Astrocyte (in vitro differentiated cells and primary cell): ENCODE measurements around the gene ZNF280C. TPM values are rescaled to one million over a fixed set of nuclear protein-coding genes. Genes with fewer than 3 reads are reported as not detected.
"Not testable (repeated sequence)": the region's sequence is repeated elsewhere in the genome, so short reads cannot be mapped to it uniquely, and the experiment has no call there.

Experiments used
- DNase-seq: peaks from one replicate; pipeline ENCODE4 v3.0.0-alpha.2; 2010; ENCODE audit warnings: low read depth
- FAIRE-seq: peaks from 2 replicates; lab custom pipeline; 2011; peaks lifted over from hg19 to GRCh38; lab: Jason Lieb, UNC
- H2AFZ ChIP-seq: 2 replicates; pipeline ENCODE4 v1.6.0; 2012; ENCODE audit warnings: low read depth, low read length, inconsistent platforms
- H3K27ac ChIP-seq: 2 replicates; pipeline ENCODE4 v1.5.1; 2011; ENCODE audit warnings: low read depth, low read length, inconsistent platforms
- H3K27me3 ChIP-seq: 2 replicates; pipeline ENCODE4 v1.6.0; 2011; ENCODE audit warnings: low read length, inconsistent platforms; ENCODE audit not compliant: insufficient read depth
- H3K36me3 ChIP-seq: 2 replicates; pipeline ENCODE4 v1.5.1; 2011; ENCODE audit warnings: low read length, inconsistent platforms; ENCODE audit not compliant: insufficient read depth
- H3K4me1 ChIP-seq: 2 replicates; pipeline ENCODE4 v1.5.1; 2011; ENCODE audit warnings: low read length, inconsistent platforms; ENCODE audit not compliant: insufficient read depth
- H3K4me2 ChIP-seq: 2 replicates; pipeline ENCODE4 v1.6.0; 2012; ENCODE audit warnings: low read length, inconsistent platforms
- H3K4me3 ChIP-seq: 2 replicates; pipeline ENCODE4 v1.5.1; 2011; ENCODE audit warnings: low read depth, mild to moderate bottlenecking, low read length, inconsistent platforms; ENCODE audit not compliant: insufficient read depth
- H3K79me2 ChIP-seq: 2 replicates; pipeline ENCODE4 v1.6.0; 2012; ENCODE audit warnings: mild to moderate bottlenecking, low read length, inconsistent platforms; ENCODE audit not compliant: insufficient read depth
- H3K9ac ChIP-seq: 2 replicates; pipeline ENCODE4 v1.6.0; 2012; ENCODE audit warnings: mild to moderate bottlenecking, low read length, inconsistent platforms
- H3K9me3 ChIP-seq: 2 replicates; pipeline ENCODE4 v1.5.1; 2012; ENCODE audit warnings: low read depth, mild to moderate bottlenecking, low read length, inconsistent platforms; ENCODE audit not compliant: insufficient read depth
- H4K20me1 ChIP-seq: 2 replicates; pipeline ENCODE4 v1.6.0; 2012; ENCODE audit warnings: low read length, inconsistent platforms; ENCODE audit not compliant: insufficient read depth
- H3K27ac Mint-ChIP-seq: one replicate; pipeline ENCODE4 v1.8.0; 2021; ENCODE audit warnings: mild to moderate bottlenecking, mixed read lengths; ENCODE audit not compliant: unreplicated experiment
- H3K27me3 Mint-ChIP-seq: one replicate; pipeline ENCODE4 v1.8.0; 2021; ENCODE audit warnings: low read depth, mixed read lengths; ENCODE audit not compliant: unreplicated experiment
- H3K36me3 Mint-ChIP-seq: one replicate; pipeline ENCODE4 v1.8.0; 2021; ENCODE audit warnings: low read depth, mixed read lengths; ENCODE audit not compliant: unreplicated experiment
- H3K4me1 Mint-ChIP-seq: one replicate; pipeline ENCODE4 v1.8.0; 2021; ENCODE audit warnings: low read depth, mixed read lengths; ENCODE audit not compliant: unreplicated experiment
- H3K4me3 Mint-ChIP-seq: one replicate; pipeline ENCODE4 v1.8.0; 2021; ENCODE audit warnings: mild to moderate bottlenecking, moderate library complexity, mixed read lengths; ENCODE audit not compliant: unreplicated experiment
- H3K9me3 Mint-ChIP-seq: one replicate; pipeline ENCODE4 v1.8.0; 2021; ENCODE audit warnings: mild to moderate bottlenecking, mixed read lengths; ENCODE audit not compliant: unreplicated experiment
- CTCF ChIP-seq: IDR thresholded peaks from 2 replicates; pipeline ENCODE4 v1.5.1; 2011; ENCODE audit warnings: low read depth, mild to moderate bottlenecking, inconsistent platforms, low read length, moderate library complexity; ENCODE audit not compliant: insufficient read depth
- EZH2 ChIP-seq: IDR thresholded peaks from 2 replicates; pipeline ENCODE4 v1.6.1; 2012; ENCODE audit warnings: mild to moderate bottlenecking, low read length, inconsistent platforms; ENCODE audit not compliant: insufficient read depth
- total RNA-seq: library from RNA; stranded (reverse); gene quantifications from 2 replicates; pipeline ENCODE4 v1.2.1, GENCODE V29; 2021

The ZNF280C gene
- total RNA-seq, 1 donor from 2014 or later = 7.8 TPM

GRCh38 chrX:130246084-130246483, 22.6 kb downstream of the ZNF280C start:
- no peak overlapping the region for H3K9ac ChIP-seq
- H3K4me1 ChIP-seq = no peaks in the 10 kb centered on the region
- H3K9me3 ChIP-seq = no peaks in the 10 kb centered on the region
- no peak overlapping the region for H3K4me2 ChIP-seq
- H3K27ac ChIP-seq = no peak overlapping the region
- DNase-seq (no peak), FAIRE-seq (no peak)
- peaks cover 4% of the 10 kb centered on the region for H3K4me1 Mint-ChIP-seq
- no peak overlapping the region for H2AFZ ChIP-seq
- peaks cover 6% of the 10 kb centered on the region for H3K36me3 ChIP-seq
- H3K27me3 ChIP-seq = no peaks in the 10 kb centered on the region
- H4K20me1 ChIP-seq = no peaks in the 10 kb centered on the region
- peak overlapping the region; percentile 85 for H3K27ac Mint-ChIP-seq
- no peaks in the 10 kb centered on the region for H3K27me3 Mint-ChIP-seq
- no peak overlapping the region for H3K4me3 ChIP-seq
- H3K4me3 Mint-ChIP-seq = no peak overlapping the region
- H3K36me3 Mint-ChIP-seq = no peaks in the 10 kb centered on the region
- peaks cover 6% of the 10 kb centered on the region for H3K79me2 ChIP-seq
- H3K9me3 Mint-ChIP-seq = no peaks in the 10 kb centered on the region
- TF ChIP-seq CTCF = no peak
- TF ChIP-seq EZH2 = no peak

- H3K9me3 Mint-ChIP-seq = no peaks in the 10 kb centered on the region
- TF ChIP-seq CTCF = no peak
- TF ChIP-seq EZH2 = no peak
Observed at GRCh38 chrX:130245441-130245840, 23.3 kb downstream of the ZNF280C start.

DNA sequence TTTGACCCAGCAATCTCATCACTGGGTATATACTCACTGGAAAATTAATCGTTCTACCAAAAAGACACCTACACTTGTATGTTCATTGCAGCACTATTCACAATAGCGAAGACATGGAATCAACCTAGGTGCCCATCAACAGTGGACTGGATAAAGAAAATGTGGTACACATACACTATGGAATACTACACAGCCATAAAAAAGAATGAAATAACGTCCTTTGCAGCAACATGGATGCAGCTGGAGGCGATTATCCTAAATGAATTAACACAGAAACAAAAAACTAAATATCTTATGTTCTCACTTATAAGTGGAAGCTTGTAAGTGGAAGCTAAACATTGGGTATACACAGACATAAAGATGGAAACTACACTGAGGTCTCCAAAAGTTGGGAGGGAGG, 37.5 kb downstream of the ZNF280C start:
- not testable (repeated sequence) for H3K27me3 Mint-ChIP-seq, FAIRE-seq, H3K4me2 ChIP-seq, H3K4me3 Mint-ChIP-seq, H4K20me1 ChIP-seq, DNase-seq, H3K4me1 Mint-ChIP-seq, H2AFZ ChIP-seq, H3K4me3 ChIP-seq, H3K4me1 ChIP-seq, H3K9ac ChIP-seq, H3K36me3 Mint-ChIP-seq, H3K79me2 ChIP-seq, H3K27me3 ChIP-seq, H3K9me3 Mint-ChIP-seq, H3K27ac ChIP-seq, H3K9me3 ChIP-seq, H3K27ac Mint-ChIP-seq
- H3K36me3 ChIP-seq = peaks cover 11% of the 10 kb centered on the region

More at GRCh38 chrX:130245441-130245840, 23.3 kb downstream of the ZNF280C start:
- H3K9ac ChIP-seq = no peak overlapping the region
- H3K4me1 Mint-ChIP-seq = peaks cover 4% of the 10 kb centered on the region
- no peak overlapping the region for H2AFZ ChIP-seq
- FAIRE-seq (peak; percentile 92), DNase-seq (peak; percentile 85)
- H3K27me3 ChIP-seq = no peaks in the 10 kb centered on the region
- H3K79me2 ChIP-seq = peaks cover 6% of the 10 kb centered on the region
- peaks cover 6% of the 10 kb centered on the region for H3K36me3 ChIP-seq
- H3K9me3 ChIP-seq = no peaks in the 10 kb centered on the region
- H3K4me3 Mint-ChIP-seq = no peak overlapping the region
- no peaks in the 10 kb centered on the region for H4K20me1 ChIP-seq
- no peaks in the 10 kb centered on the region for H3K36me3 Mint-ChIP-seq
- no peak overlapping the region for H3K27ac ChIP-seq
- peak overlapping the region; percentile 85 for H3K27ac Mint-ChIP-seq
- no peaks in the 10 kb centered on the region for H3K4me1 ChIP-seq
- H3K4me3 ChIP-seq = no peak overlapping the region
- peak overlapping the region; percentile 11 for H3K4me2 ChIP-seq
- no peaks in the 10 kb centered on the region for H3K27me3 Mint-ChIP-seq
